Breast epithelium (tissue), 4 donors: ENCODE results near the gene CPPED1. TPM values are rescaled to one million over a fixed set of nuclear protein-coding genes. Genes with fewer than 3 reads are reported as not detected.

Source experiments
- DNase-seq, 2 donors: peaks; one replicate each; pipeline ENCODE4 v3.0.0-alpha.2; 2019; ENCODE audit warnings: low spot score in 2 of 2
- H3K27ac ChIP-seq, 2 donors: fragments of 200-600 bp; sonication (generic) in 1 of 2; one replicate each; pipeline ENCODE4 v1.5.1; 2016 to 2019; ENCODE audit warnings: mild to moderate bottlenecking in 1 of 2
- H3K27me3 ChIP-seq, 2 donors: fragments of 200-600 bp; sonication (generic) in 1 of 2; one replicate each; pipeline versions ENCODE4 v1.5.1 to v1.6.0; 2017 to 2019; ENCODE audit warnings: control low read depth in 1 of 2, mild to moderate bottlenecking in 1 of 2
- H3K36me3 ChIP-seq: fragments of 200-600 bp; one replicate; pipeline ENCODE4 v1.5.1; 2019
- H3K4me1 ChIP-seq, 2 donors: fragments of 200-600 bp; sonication (generic); one replicate each; pipeline ENCODE4 v1.5.1; 2016 to 2019; ENCODE audit warnings: control low read depth in 1 of 2
- H3K4me3 ChIP-seq, 3 donors: fragments of 200-600 bp; sonication (generic); 1 replicate in 2 of 3; 2 replicates in 1 of 3; pipeline ENCODE4 v1.5.1; 2016 to 2019; ENCODE audit warnings: mild to moderate bottlenecking in 3 of 3, moderate library complexity in 2 of 3
- H3K9me3 ChIP-seq, 2 donors: fragments of 200-600 bp; sonication (generic) in 1 of 2; one replicate each; pipeline ENCODE4 v1.5.1; 2016 to 2019; ENCODE audit warnings: control low read depth in 1 of 2
- POLR2A ChIP-seq: fragments of 450-650 bp; IDR thresholded peaks from one replicate; pipeline ENCODE4 v1.6.1; 2016; ENCODE audit warnings: antibody characterized with exemption, mild to moderate bottlenecking, moderate library complexity
- POLR2AphosphoS5 ChIP-seq, 3 donors: sonication (generic); formaldehyde crosslinking; IDR thresholded peaks; one replicate each; pipeline ENCODE4 v1.6.1; 2017; ENCODE audit warnings: antibody characterized with exemption in 3 of 3
- intact Hi-C: fragments of 100-400 bp; cut with DNase I; formaldehyde crosslinking; loops from one replicate; pipeline ENCODE4 v1.15.1; 2023; ENCODE audit warnings: low total_unique reads
- total RNA-seq, 3 donors: library from RNA; depleted of rRNA; stranded (reverse); fragments of >200 nt; gene quantifications; one replicate each; pipeline ENCODE4 v1.1.0, GENCODE V29; 2016
- TF ChIP-seq, protein P1 (sequence below), 3 donors: fragments of 450-650 bp; IDR thresholded peaks; one replicate each; pipeline ENCODE4 v1.5.1; 2016 to 2017; ENCODE audit warnings: antibody characterized with exemption in 3 of 3, mild to moderate bottlenecking in 3 of 3, moderate library complexity in 3 of 3

Gene CPPED1
- total RNA-seq, 3 donors from 2014 or later, result 9.2 to 23.0 (median 16.4) TPM

DNA sequence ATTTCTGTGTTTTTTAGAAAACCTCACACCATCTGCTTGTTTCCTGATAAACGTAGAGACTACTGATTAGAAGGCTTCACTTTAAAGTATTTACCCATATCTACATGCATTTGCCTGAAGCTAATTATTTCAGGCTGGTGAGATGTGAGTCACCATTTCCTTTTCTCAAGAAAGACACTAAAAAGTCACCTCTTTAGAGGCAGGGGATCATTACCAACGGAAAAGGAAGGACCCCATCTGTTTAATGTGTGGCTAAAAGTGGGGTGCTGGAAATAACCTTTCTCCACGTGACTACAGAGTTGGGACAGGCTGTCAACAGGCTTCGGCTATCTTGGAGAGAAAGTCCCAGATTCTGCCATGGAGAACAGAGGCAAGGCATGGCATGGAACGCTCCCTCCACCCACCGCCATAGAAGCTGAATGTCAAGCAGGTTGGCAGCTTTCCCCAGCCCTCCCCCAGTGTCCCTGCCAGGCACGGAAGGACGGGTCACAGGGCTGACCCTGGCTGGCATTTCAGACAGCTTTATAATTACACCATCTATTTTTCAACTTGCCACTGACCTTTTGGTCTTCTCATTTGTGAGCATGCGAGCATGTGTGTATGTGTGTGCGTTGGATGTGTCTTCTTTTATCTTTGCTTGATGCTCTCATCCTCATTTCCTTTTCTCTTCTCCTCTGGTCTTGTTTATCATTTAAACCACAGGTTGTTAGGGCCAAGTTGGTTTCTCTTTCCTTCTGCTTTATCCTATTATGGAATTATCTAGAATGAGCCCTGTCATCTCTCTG is 157.0 kb downstream of the CPPED1 start:
- Histone ChIP-seq H3K27me3 (no peaks in the 10 kb centered on the region), H3K9me3 (peaks cover 0 to 4% of the 10 kb centered on the region in 2 donors), H3K4me1 (no peaks in the 10 kb centered on the region), H3K4me3 (no peak overlapping the region), H3K27ac (no peak overlapping the region), H3K36me3 (no peaks in the 10 kb centered on the region)
- TF ChIP-seq POLR2AphosphoS5 (IDR thresholded peaks at IDR 0.05) (no peak), POLR2A (no peak)
- TF ChIP-seq, protein P1, sequence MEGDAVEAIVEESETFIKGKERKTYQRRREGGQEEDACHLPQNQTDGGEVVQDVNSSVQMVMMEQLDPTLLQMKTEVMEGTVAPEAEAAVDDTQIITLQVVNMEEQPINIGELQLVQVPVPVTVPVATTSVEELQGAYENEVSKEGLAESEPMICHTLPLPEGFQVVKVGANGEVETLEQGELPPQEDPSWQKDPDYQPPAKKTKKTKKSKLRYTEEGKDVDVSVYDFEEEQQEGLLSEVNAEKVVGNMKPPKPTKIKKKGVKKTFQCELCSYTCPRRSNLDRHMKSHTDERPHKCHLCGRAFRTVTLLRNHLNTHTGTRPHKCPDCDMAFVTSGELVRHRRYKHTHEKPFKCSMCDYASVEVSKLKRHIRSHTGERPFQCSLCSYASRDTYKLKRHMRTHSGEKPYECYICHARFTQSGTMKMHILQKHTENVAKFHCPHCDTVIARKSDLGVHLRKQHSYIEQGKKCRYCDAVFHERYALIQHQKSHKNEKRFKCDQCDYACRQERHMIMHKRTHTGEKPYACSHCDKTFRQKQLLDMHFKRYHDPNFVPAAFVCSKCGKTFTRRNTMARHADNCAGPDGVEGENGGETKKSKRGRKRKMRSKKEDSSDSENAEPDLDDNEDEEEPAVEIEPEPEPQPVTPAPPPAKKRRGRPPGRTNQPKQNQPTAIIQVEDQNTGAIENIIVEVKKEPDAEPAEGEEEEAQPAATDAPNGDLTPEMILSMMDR (IDR thresholded peaks at IDR 0.05), result no peak
- no peak for DNase-seq
- intact Hi-C loops, result no loop called here

DNA sequence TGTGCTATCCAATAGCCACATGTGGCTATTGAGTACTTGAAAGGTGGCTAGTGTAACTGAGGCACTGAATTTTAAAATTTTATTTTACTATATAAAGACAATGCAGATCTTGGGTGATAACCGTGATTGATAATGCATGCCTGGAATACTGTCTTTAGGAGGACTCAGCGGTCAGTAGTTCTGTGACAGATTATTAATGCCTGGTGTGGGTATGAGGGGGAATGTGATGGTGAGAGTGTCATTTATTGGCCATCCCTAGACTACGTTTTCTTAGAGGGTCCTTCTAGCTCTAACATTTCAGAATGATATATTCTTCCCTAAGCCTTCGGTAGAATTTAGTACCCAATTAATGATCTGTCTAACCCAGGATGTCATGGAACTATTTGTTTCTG is 157.6 kb downstream of the CPPED1 start:
- H3K36me3 ChIP-seq, result no peaks in the 10 kb centered on the region
- no peak overlapping the region for H3K4me3 ChIP-seq
- H3K27me3 ChIP-seq, result no peaks in the 10 kb centered on the region
- H3K4me1 ChIP-seq, result no peaks in the 10 kb centered on the region
- peaks cover 0 to 4% of the 10 kb centered on the region in 2 donors for H3K9me3 ChIP-seq
- intact Hi-C loops, result no loop called here
- DNase-seq, result no peak
- TF ChIP-seq POLR2AphosphoS5 (IDR thresholded peaks at IDR 0.05), result no peak
- TF ChIP-seq POLR2A, result no peak
- TF ChIP-seq, protein P1 (IDR thresholded peaks at IDR 0.05), result no peak
- H3K27ac ChIP-seq, result no peak overlapping the region

DNA sequence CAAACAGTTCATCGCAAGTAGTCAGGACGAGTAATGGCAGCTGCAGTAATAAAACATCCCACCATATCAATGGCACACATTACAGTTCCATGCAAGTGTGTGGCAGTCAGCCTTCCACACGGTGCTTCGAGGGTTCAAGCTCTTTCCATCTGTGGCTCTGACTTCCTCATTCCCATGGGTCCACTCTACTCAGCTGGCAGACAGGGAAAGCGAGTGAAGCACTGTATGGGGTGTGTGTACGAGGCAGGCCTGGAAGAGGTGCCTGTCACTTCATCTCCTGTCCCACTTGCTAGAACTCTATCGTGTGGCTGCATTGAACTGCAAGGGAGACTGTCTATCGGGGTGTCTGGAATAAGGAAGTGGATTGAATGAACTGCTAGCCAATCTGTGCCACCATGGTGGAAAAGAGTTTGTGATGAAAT is 160.6 kb downstream of the CPPED1 start:
- Histone ChIP-seq H3K27me3 (no peaks in the 10 kb centered on the region), H3K27ac (no peak overlapping the region), H3K4me3 (no peak overlapping the region), H3K9me3 (peaks cover 0 to 4% of the 10 kb centered on the region in 2 donors), H3K4me1 (no peaks in the 10 kb centered on the region), H3K36me3 (no peaks in the 10 kb centered on the region)
- intact Hi-C loops, result no loop called here
- DNase-seq, result no peak
- no peak for TF ChIP-seq POLR2A
- TF ChIP-seq, protein P1 (IDR thresholded peaks at IDR 0.05), result no peak
- TF ChIP-seq POLR2AphosphoS5 (IDR thresholded peaks at IDR 0.05), result no peak

DNA sequence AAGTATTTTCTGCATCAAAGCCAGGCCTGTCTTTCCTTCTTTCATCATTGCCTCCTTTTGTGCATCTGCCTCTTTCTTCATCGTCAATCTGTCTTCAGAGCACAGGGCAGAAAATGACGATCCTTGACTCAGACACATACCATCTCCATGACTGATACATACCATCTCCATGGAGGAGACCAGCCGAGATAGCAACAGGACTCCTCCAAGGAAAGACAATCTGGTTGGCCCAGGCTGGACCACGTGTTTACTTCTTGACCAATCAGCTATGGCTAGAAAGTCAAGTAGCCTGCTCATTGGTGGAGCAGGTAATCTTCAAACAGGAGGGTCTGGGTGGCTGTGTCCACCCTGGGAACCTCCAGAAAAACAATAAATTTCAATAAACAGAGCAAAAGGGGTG is 164.6 kb downstream of the CPPED1 start:
- Histone ChIP-seq H3K36me3 (no peaks in the 10 kb centered on the region), H3K4me1 (no peaks in the 10 kb centered on the region), H3K9me3 (peaks cover 0 to 4% of the 10 kb centered on the region in 2 donors), H3K27me3 (peaks cover 0 to under 1% of the 10 kb centered on the region in 2 donors), H3K4me3 (no peak overlapping the region), H3K27ac (no peak overlapping the region)
- no peak for TF ChIP-seq POLR2A
- TF ChIP-seq, protein P1 (IDR thresholded peaks at IDR 0.05), result no peak
- no peak for TF ChIP-seq POLR2AphosphoS5 (IDR thresholded peaks at IDR 0.05)
- intact Hi-C loops, result no loop called here
- no peak for DNase-seq

DNA sequence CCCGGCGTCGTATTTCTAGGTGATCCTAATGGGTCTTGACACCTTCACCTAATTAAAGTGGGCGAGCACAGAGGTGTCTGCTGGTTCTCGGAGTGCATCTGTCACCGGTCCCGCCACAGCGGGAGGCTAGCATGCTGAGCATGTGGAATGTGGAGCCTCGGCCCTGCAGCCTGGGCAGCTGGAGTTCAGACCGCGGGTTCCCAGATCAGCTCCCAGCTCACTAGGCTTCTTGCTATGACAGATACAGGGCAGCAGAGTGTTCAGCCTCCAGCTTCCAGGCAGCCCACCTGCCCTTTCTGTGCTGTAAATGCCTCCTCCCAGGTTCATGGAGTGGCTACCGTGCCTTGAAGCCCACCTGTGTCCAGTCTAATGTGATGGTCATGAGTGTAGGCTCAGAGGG is 166.7 kb downstream of the CPPED1 start:
- H3K36me3 ChIP-seq, result no peaks in the 10 kb centered on the region

More for the DNA sequence above, 166.7 kb downstream of the CPPED1 start:
- H3K27ac ChIP-seq, result no peak overlapping the region
- H3K9me3 ChIP-seq, result peaks cover 0 to 1% of the 10 kb centered on the region in 2 donors
- TF ChIP-seq, protein P1 (IDR thresholded peaks at IDR 0.05), result no peak
- TF ChIP-seq POLR2A (no peak), POLR2AphosphoS5 (IDR thresholded peaks at IDR 0.05) (no peak)
- peaks cover 0 to 5% of the 10 kb centered on the region in 2 donors for H3K27me3 ChIP-seq
- H3K4me3 ChIP-seq, result no peak overlapping the region
- DNase-seq, result no peak
- H3K4me1 ChIP-seq, result no peaks in the 10 kb centered on the region
- intact Hi-C loops, result no loop called here
